ENCODE results near the gene TRIM39. TPM values are rescaled to one million over a fixed set of nuclear protein-coding genes. Genes with fewer than 3 reads are reported as not detected.
A peak's percentile ranks its signal among the peaks of the same experiment; 100 is the strongest.

TRIM39 gene
- total and polyA plus RNA-seq, 2 experiments from 2014 or later, result 9.6 to 9.7 TPM

GRCh38 chr6:30378290-30378937 lies 51.7 kb downstream of the TRIM39 start:
- no peaks in the 10 kb centered on the region for H3K4me1 ChIP-seq (ENCODE audit: insufficient read depth)
- H4K20me1 ChIP-seq (ENCODE audit: insufficient read depth), result no peaks in the 10 kb centered on the region
- no peak overlapping the region for H3K4me3 ChIP-seq
- H3F3A ChIP-seq (ENCODE audit: insufficient read depth), result no peaks in the 10 kb centered on the region
- no peaks in the 10 kb centered on the region for H3K9me2 ChIP-seq (ENCODE audit: insufficient read depth)
- DNase-seq, result peak; percentile 30
- H3K9ac ChIP-seq, result no peak overlapping the region
- in situ Hi-C loops (cut with MboI), result no loop called here
- H3K27ac ChIP-seq, result no peak overlapping the region
- TF ChIP-seq EZH2phosphoT487 (IDR thresholded peaks at IDR 0.05; ENCODE audit: insufficient read depth, low read depth) (no peak), EZH2 (IDR thresholded peaks at IDR 0.05; ENCODE audit: insufficient read depth, poor library complexity, severe bottlenecking) (no peak)
- H3K79me2 ChIP-seq (ENCODE audit: insufficient read depth), result no peaks in the 10 kb centered on the region
- peaks cover 46% of the 10 kb centered on the region for H3K27me3 ChIP-seq (replicated peaks; ENCODE audit: insufficient read depth)
- no peak overlapping the region for H3K4me2 ChIP-seq (ENCODE audit: unreplicated experiment)
- 0% methylated on average over 1 of the region's 1 CpG for WGBS, 2 experiments (ENCODE audit: low coverage in 1 of 2, low lambda C conversion rate in 2 of 2, missing lambda C conversion rate in 2 of 2)
- H3K9me3 ChIP-seq (ENCODE audit: low read depth), result no peaks in the 10 kb centered on the region
- no peaks in the 10 kb centered on the region for H3K36me3 ChIP-seq (ENCODE audit: low read depth)
- H2AFZ ChIP-seq, result no peak overlapping the region

- Histone ChIP-seq H3K9me2 (ENCODE audit: insufficient read depth) (no peaks in the 10 kb centered on the region), H4K20me1 (ENCODE audit: insufficient read depth) (no peaks in the 10 kb centered on the region), H3K79me2 (ENCODE audit: insufficient read depth) (no peaks in the 10 kb centered on the region), H3K4me3 (no peak overlapping the region), H3K9ac (no peak overlapping the region), H3K27ac (no peak overlapping the region), H3K4me1 (ENCODE audit: insufficient read depth) (no peaks in the 10 kb centered on the region), H3K9me3 (ENCODE audit: low read depth) (no peaks in the 10 kb centered on the region), H2AFZ (no peak overlapping the region), H3K27me3 (replicated peaks; ENCODE audit: insufficient read depth) (peaks cover 46% of the 10 kb centered on the region), H3K4me2 (ENCODE audit: unreplicated experiment) (no peak overlapping the region), H3F3A (ENCODE audit: insufficient read depth) (no peaks in the 10 kb centered on the region), H3K36me3 (ENCODE audit: low read depth) (no peaks in the 10 kb centered on the region)
- TF ChIP-seq EZH2phosphoT487 (IDR thresholded peaks at IDR 0.05; ENCODE audit: insufficient read depth, low read depth), result no peak
- no peak for TF ChIP-seq EZH2 (IDR thresholded peaks at IDR 0.05; ENCODE audit: insufficient read depth, poor library complexity, severe bottlenecking)
- in situ Hi-C loops (cut with MboI), result no loop called here
- no peak for DNase-seq
- 33 to 47% methylated on average over 2 to 5 of the region's 5 CpGs for WGBS, 2 experiments (ENCODE audit: low coverage in 1 of 2, low lambda C conversion rate in 2 of 2, missing lambda C conversion rate in 2 of 2)
These were observed 53.7 kb downstream of the TRIM39 start for GRCh38 chr6:30380464-30380863.

GRCh38 chr6:30386166-30386565 lies 59.4 kb downstream of the TRIM39 start:
- Histone ChIP-seq H4K20me1 (ENCODE audit: insufficient read depth) (no peaks in the 10 kb centered on the region), H3K4me2 (ENCODE audit: unreplicated experiment) (no peak overlapping the region), H3K36me3 (ENCODE audit: low read depth) (no peaks in the 10 kb centered on the region), H3K27ac (no peak overlapping the region), H3K79me2 (ENCODE audit: insufficient read depth) (no peaks in the 10 kb centered on the region), H3K9ac (no peak overlapping the region), H3F3A (ENCODE audit: insufficient read depth) (no peaks in the 10 kb centered on the region), H2AFZ (no peak overlapping the region), H3K4me3 (no peak overlapping the region), H3K4me1 (ENCODE audit: insufficient read depth) (no peaks in the 10 kb centered on the region), H3K9me3 (ENCODE audit: low read depth) (no peaks in the 10 kb centered on the region), H3K27me3 (replicated peaks; ENCODE audit: insufficient read depth) (peaks cover 65% of the 10 kb centered on the region), H3K9me2 (ENCODE audit: insufficient read depth) (no peaks in the 10 kb centered on the region)
- no peak for DNase-seq
- whole genome bisulfite sequencing, 2 experiments (ENCODE audit: low coverage in 1 of 2, low lambda C conversion rate in 2 of 2, missing lambda C conversion rate in 2 of 2), result 32 to 33% methylated on average over 3 of the region's 3 CpGs
- in situ Hi-C loops (cut with MboI), result no loop called here
- TF ChIP-seq EZH2 (IDR thresholded peaks at IDR 0.05; ENCODE audit: insufficient read depth, poor library complexity, severe bottlenecking), result no peak
- no peak for TF ChIP-seq EZH2phosphoT487 (IDR thresholded peaks at IDR 0.05; ENCODE audit: insufficient read depth, low read depth)

GRCh38 chr6:30391240-30391639 lies 64.5 kb downstream of the TRIM39 start:
- H3K27me3 ChIP-seq (replicated peaks; ENCODE audit: insufficient read depth), result peaks cover 60% of the 10 kb centered on the region
- no peak for DNase-seq
- H3K79me2 ChIP-seq (ENCODE audit: insufficient read depth), result no peaks in the 10 kb centered on the region
- TF ChIP-seq EZH2phosphoT487 (IDR thresholded peaks at IDR 0.05; ENCODE audit: insufficient read depth, low read depth) (no peak), EZH2 (IDR thresholded peaks at IDR 0.05; ENCODE audit: insufficient read depth, poor library complexity, severe bottlenecking) (no peak)
- no peak overlapping the region for H3K4me3 ChIP-seq
- no peaks in the 10 kb centered on the region for H3K36me3 ChIP-seq (ENCODE audit: low read depth)
- no peaks in the 10 kb centered on the region for H3K9me3 ChIP-seq (ENCODE audit: low read depth)
- no peaks in the 10 kb centered on the region for H3K4me1 ChIP-seq (ENCODE audit: insufficient read depth)
- H4K20me1 ChIP-seq (ENCODE audit: insufficient read depth), result no peaks in the 10 kb centered on the region
- H3F3A ChIP-seq (ENCODE audit: insufficient read depth), result no peaks in the 10 kb centered on the region
- no peak overlapping the region for H2AFZ ChIP-seq
- no peaks in the 10 kb centered on the region for H3K9me2 ChIP-seq (ENCODE audit: insufficient read depth)
- 52 to 57% methylated on average over 3 of the region's 3 CpGs for WGBS, 2 experiments (ENCODE audit: low coverage in 1 of 2, low lambda C conversion rate in 2 of 2, missing lambda C conversion rate in 2 of 2)
- in situ Hi-C loops (cut with MboI), result no loop called here
- H3K9ac ChIP-seq, result no peak overlapping the region
- no peak overlapping the region for H3K4me2 ChIP-seq (ENCODE audit: unreplicated experiment)
- no peak overlapping the region for H3K27ac ChIP-seq

Small RNA genes lying within 50 kb of the gene (small RNA-seq; reads per million reads assigned to genes)
- gene HLA-N (ENCODE audit: low read depth, low replicate concordance), result not detected

Other genes with a start within 250 kb of the TRIM39 start
- not detected in 2 replicates for gene TRIM31, start 213.8 kb upstream of the TRIM39 start, total RNA-seq (2014; rRNA removed; shearing (Covaris generic))
- gene TRIM31, start 213.8 kb upstream of the TRIM39 start, polyA plus RNA-seq (2016; fragmentation: Nextera tagmentation; extraction: Ambion mirVana), result not detected in 2 replicates
- gene TRIM40, start 190.8 kb upstream of the TRIM39 start, total RNA-seq (2014; rRNA removed; shearing (Covaris generic)), result not detected in 2 replicates
- gene TRIM40, start 190.8 kb upstream of the TRIM39 start, polyA plus RNA-seq (2016; fragmentation: Nextera tagmentation; extraction: Ambion mirVana), result not detected in 2 replicates
- gene TRIM10, start 165.7 kb upstream of the TRIM39 start, total RNA-seq (2014; rRNA removed; shearing (Covaris generic)), result 0.11 TPM in 1 of 2 replicates, not detected in the other
- gene TRIM10, start 165.7 kb upstream of the TRIM39 start, polyA plus RNA-seq (2016; fragmentation: Nextera tagmentation; extraction: Ambion mirVana), result not detected in 2 replicates
- gene TRIM15, start 163.4 kb upstream of the TRIM39 start, total RNA-seq (2014; rRNA removed; shearing (Covaris generic)), result not detected in 2 replicates
- gene TRIM15, start 163.4 kb upstream of the TRIM39 start, polyA plus RNA-seq (2016; fragmentation: Nextera tagmentation; extraction: Ambion mirVana), result not detected in 2 replicates
- gene TRIM26, start 113.5 kb upstream of the TRIM39 start, total RNA-seq (2014; rRNA removed; shearing (Covaris generic)), result 25.0 and 30.7 TPM in 2 replicates
- 22.9 and 24.7 TPM in 2 replicates for gene TRIM26, start 113.5 kb upstream of the TRIM39 start, polyA plus RNA-seq (2016; fragmentation: Nextera tagmentation; extraction: Ambion mirVana)
- gene RPP21, start 18.2 kb downstream of the TRIM39 start, total RNA-seq (2014; rRNA removed; shearing (Covaris generic)), result 40.2 and 45.8 TPM in 2 replicates
- gene RPP21, start 18.2 kb downstream of the TRIM39 start, polyA plus RNA-seq (2016; fragmentation: Nextera tagmentation; extraction: Ambion mirVana), result 63.4 and 67.2 TPM in 2 replicates
- 190 and 203 TPM in 2 replicates for gene HLA-E, start 162.6 kb downstream of the TRIM39 start, total RNA-seq (2014; rRNA removed; shearing (Covaris generic))
- 123 and 130 TPM in 2 replicates for gene HLA-E, start 162.6 kb downstream of the TRIM39 start, polyA plus RNA-seq (2016; fragmentation: Nextera tagmentation; extraction: Ambion mirVana)
- 62.3 and 64.8 TPM in 2 replicates for gene GNL1, start 229.6 kb downstream of the TRIM39 start, total RNA-seq (2014; rRNA removed; shearing (Covaris generic))
- gene GNL1, start 229.6 kb downstream of the TRIM39 start, polyA plus RNA-seq (2016; fragmentation: Nextera tagmentation; extraction: Ambion mirVana), result 72.1 and 78.9 TPM in 2 replicates
- gene PRR3, start 230.4 kb downstream of the TRIM39 start, total RNA-seq (2014; rRNA removed; shearing (Covaris generic)), result 5.2 and 6.5 TPM in 2 replicates
- gene PRR3, start 230.4 kb downstream of the TRIM39 start, polyA plus RNA-seq (2016; fragmentation: Nextera tagmentation; extraction: Ambion mirVana), result 7.1 and 7.3 TPM in 2 replicates
- 31.3 and 42.0 TPM in 2 replicates for gene ABCF1, start 244.5 kb downstream of the TRIM39 start, total RNA-seq (2014; rRNA removed; shearing (Covaris generic))
- 35.5 and 39.7 TPM in 2 replicates for gene ABCF1, start 244.5 kb downstream of the TRIM39 start, polyA plus RNA-seq (2016; fragmentation: Nextera tagmentation; extraction: Ambion mirVana)

Measured in GM23248 (cell line).